HG03064 (cell line): ENCODE measurements around the gene MFAP5.
"Not testable (repeated sequence)": the region's sequence is repeated elsewhere in the genome, so short reads cannot be mapped to it uniquely, and the experiment has no call there.

Experiments used
- ATAC-seq: cut with Tn5 transposase; IDR thresholded peaks from one replicate; pipeline ENCODE4 v1.9.1; 2021; ENCODE audit warnings: low read depth; ENCODE audit not compliant: unreplicated experiment

Gene MFAP5

GRCh38 chr12:8676651-8677050 is 14.0 kb upstream of the MFAP5 start:
- no peak for ATAC-seq

- ATAC-seq, result no peak
These were observed 13.0 kb upstream of the MFAP5 start for GRCh38 chr12:8675591-8676036.

GRCh38 chr12:8672381-8672780 is 9.8 kb upstream of the MFAP5 start:
- no peak for ATAC-seq

GRCh38 chr12:8668441-8668840 is 5.8 kb upstream of the MFAP5 start:
- no peak for ATAC-seq

GRCh38 chr12:8667270-8667669 is 4.6 kb upstream of the MFAP5 start:
- ATAC-seq, result no peak

GRCh38 chr12:8665759-8666158 is 3.1 kb upstream of the MFAP5 start:
- ATAC-seq, result no peak

- ATAC-seq, result no peak
These were observed 1.7 kb upstream of the MFAP5 start for GRCh38 chr12:8664228-8664913.

GRCh38 chr12:8661751-8662150 is 875 bp downstream of the MFAP5 start:
- no peak for ATAC-seq

GRCh38 chr12:8661016-8661415 is 1.6 kb downstream of the MFAP5 start:
- ATAC-seq, result no peak

- ATAC-seq, result no peak
These were observed 4.3 kb downstream of the MFAP5 start for GRCh38 chr12:8658346-8658745.

- no peak for ATAC-seq
These were observed 7.2 kb downstream of the MFAP5 start for GRCh38 chr12:8655421-8655820.

- peak; percentile 68 for ATAC-seq
These were observed 13.9 kb downstream of the MFAP5 start for GRCh38 chr12:8648576-8649205.

GRCh38 chr12:8647968-8648367 is 14.7 kb downstream of the MFAP5 start:
- no peak for ATAC-seq

GRCh38 chr12:8644345-8645248 is 18.0 kb downstream of the MFAP5 start:
- peak; percentile 52 for ATAC-seq

- ATAC-seq, result no peak
These were observed 19.9 kb downstream of the MFAP5 start for GRCh38 chr12:8642775-8643174.

- no peak for ATAC-seq
These were observed 22.7 kb downstream of the MFAP5 start for GRCh38 chr12:8639936-8640335.

- no peak for ATAC-seq
These were observed 23.7 kb downstream of the MFAP5 start for GRCh38 chr12:8638951-8639350.

- no peak for ATAC-seq
These were observed 25.0 kb downstream of the MFAP5 start for GRCh38 chr12:8637666-8638065.

- ATAC-seq, result no peak
These were observed 25.4 kb downstream of the MFAP5 start for GRCh38 chr12:8637244-8637643.

- ATAC-seq, result no peak
These were observed 26.0 kb downstream of the MFAP5 start for GRCh38 chr12:8636581-8636980.

GRCh38 chr12:8636007-8636346 is 26.6 kb downstream of the MFAP5 start:
- not testable (repeated sequence) for ATAC-seq
